Measurements from ENCODE around the gene CREB3L2. TPM values are rescaled to one million over a fixed set of nuclear protein-coding genes. Genes with fewer than 3 reads are reported as not detected.

Gene CREB3L2
- total and polyA plus RNA-seq, 2 of the 8 experiments (the other 6 are each of a cell fraction or from before 2014, with no cell fraction given): 14.4 to 48.3 TPM

DNA sequence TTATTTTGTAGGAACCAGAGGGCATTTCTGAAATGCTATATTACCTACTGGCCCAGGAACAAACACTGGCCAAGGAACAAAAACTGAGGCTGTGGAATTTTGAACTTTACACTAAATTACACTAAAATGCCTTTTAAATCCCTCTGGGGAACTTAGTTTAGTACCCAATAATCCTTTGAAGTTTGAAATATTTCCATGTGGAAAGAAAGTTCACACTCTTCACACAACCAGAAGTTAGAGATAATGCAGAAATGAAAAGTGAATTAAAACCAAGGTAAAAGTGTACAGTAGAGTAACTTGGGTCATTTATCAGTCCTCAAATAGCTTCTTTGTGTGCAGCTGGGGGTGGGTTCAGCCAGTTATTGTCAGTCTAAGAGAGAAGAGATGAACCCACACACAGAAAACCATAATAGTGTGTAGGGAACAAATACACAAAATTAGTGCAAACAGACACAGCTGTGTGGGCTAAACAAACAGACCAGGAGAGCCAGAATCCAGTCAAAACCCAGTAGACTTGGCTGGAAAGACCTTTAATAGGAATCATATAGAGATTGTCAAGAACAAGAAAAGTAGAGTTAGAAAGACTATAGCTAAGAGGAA lies 108.6 kb downstream of the CREB3L2 start (continued):
- TF ChIP-seq, protein P1, sequence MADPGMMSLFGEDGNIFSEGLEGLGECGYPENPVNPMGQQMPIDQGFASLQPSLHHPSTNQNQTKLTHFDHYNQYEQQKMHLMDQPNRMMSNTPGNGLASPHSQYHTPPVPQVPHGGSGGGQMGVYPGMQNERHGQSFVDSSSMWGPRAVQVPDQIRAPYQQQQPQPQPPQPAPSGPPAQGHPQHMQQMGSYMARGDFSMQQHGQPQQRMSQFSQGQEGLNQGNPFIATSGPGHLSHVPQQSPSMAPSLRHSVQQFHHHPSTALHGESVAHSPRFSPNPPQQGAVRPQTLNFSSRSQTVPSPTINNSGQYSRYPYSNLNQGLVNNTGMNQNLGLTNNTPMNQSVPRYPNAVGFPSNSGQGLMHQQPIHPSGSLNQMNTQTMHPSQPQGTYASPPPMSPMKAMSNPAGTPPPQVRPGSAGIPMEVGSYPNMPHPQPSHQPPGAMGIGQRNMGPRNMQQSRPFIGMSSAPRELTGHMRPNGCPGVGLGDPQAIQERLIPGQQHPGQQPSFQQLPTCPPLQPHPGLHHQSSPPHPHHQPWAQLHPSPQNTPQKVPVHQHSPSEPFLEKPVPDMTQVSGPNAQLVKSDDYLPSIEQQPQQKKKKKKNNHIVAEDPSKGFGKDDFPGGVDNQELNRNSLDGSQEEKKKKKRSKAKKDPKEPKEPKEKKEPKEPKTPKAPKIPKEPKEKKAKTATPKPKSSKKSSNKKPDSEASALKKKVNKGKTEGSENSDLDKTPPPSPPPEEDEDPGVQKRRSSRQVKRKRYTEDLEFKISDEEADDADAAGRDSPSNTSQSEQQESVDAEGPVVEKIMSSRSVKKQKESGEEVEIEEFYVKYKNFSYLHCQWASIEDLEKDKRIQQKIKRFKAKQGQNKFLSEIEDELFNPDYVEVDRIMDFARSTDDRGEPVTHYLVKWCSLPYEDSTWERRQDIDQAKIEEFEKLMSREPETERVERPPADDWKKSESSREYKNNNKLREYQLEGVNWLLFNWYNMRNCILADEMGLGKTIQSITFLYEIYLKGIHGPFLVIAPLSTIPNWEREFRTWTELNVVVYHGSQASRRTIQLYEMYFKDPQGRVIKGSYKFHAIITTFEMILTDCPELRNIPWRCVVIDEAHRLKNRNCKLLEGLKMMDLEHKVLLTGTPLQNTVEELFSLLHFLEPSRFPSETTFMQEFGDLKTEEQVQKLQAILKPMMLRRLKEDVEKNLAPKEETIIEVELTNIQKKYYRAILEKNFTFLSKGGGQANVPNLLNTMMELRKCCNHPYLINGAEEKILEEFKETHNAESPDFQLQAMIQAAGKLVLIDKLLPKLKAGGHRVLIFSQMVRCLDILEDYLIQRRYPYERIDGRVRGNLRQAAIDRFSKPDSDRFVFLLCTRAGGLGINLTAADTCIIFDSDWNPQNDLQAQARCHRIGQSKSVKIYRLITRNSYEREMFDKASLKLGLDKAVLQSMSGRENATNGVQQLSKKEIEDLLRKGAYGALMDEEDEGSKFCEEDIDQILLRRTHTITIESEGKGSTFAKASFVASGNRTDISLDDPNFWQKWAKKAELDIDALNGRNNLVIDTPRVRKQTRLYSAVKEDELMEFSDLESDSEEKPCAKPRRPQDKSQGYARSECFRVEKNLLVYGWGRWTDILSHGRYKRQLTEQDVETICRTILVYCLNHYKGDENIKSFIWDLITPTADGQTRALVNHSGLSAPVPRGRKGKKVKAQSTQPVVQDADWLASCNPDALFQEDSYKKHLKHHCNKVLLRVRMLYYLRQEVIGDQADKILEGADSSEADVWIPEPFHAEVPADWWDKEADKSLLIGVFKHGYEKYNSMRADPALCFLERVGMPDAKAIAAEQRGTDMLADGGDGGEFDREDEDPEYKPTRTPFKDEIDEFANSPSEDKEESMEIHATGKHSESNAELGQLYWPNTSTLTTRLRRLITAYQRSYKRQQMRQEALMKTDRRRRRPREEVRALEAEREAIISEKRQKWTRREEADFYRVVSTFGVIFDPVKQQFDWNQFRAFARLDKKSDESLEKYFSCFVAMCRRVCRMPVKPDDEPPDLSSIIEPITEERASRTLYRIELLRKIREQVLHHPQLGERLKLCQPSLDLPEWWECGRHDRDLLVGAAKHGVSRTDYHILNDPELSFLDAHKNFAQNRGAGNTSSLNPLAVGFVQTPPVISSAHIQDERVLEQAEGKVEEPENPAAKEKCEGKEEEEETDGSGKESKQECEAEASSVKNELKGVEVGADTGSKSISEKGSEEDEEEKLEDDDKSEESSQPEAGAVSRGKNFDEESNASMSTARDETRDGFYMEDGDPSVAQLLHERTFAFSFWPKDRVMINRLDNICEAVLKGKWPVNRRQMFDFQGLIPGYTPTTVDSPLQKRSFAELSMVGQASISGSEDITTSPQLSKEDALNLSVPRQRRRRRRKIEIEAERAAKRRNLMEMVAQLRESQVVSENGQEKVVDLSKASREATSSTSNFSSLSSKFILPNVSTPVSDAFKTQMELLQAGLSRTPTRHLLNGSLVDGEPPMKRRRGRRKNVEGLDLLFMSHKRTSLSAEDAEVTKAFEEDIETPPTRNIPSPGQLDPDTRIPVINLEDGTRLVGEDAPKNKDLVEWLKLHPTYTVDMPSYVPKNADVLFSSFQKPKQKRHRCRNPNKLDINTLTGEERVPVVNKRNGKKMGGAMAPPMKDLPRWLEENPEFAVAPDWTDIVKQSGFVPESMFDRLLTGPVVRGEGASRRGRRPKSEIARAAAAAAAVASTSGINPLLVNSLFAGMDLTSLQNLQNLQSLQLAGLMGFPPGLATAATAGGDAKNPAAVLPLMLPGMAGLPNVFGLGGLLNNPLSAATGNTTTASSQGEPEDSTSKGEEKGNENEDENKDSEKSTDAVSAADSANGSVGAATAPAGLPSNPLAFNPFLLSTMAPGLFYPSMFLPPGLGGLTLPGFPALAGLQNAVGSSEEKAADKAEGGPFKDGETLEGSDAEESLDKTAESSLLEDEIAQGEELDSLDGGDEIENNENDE (IDR thresholded peaks at IDR 0.05; ENCODE audit: insufficient replicate concordance, low read length): no peak
